NCI-H2107 (cell line): ENCODE results near the gene BCAP31.
"Not testable (repeated sequence)": the region's sequence is repeated elsewhere in the genome, so short reads cannot be mapped to it uniquely, and the experiment has no call there.

Experiments
- DNase-seq: peaks from one replicate; lab custom pipeline; 2025; lab: John Stamatoyannopoulos, UW

Gene BCAP31

DNA sequence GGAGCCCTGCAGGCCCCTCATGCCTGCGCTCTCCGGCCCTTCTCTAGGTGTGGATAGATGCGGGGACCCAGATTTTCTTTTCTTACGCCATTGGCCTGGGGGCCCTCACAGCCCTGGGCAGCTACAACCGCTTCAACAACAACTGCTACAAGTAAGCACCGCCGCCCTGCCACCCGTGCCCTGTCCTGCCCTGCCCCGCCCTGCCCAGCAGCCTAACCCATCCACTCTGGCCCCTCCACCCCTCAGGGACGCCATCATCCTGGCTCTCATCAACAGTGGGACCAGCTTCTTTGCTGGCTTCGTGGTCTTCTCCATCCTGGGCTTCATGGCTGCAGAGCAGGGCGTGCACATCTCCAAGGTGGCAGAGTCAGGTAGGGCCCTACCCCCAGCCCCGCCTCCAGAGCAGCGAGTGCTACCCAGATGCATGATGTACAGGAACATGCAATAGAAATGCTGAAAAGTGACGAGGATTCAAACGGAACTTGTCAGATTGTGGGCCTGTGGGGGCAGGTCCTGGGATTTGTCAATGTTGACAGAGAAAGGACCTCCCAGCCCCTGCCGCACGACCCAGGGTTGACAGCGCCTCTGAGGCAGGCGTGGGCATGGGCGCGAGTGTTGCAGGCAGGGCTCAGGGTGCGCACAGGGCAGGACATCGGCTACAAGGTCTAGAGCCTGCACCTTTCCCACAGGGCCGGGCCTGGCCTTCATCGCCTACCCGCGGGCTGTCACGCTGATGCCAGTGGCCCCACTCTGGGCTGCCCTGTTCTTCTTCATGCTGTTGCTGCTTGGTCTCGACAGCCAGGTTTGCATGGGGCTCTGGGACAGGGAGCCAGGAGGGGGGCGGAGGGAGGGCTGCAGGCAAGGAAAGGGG, 30.7 kb downstream of the BCAP31 start:
- DNase-seq, result no peak

DNA sequence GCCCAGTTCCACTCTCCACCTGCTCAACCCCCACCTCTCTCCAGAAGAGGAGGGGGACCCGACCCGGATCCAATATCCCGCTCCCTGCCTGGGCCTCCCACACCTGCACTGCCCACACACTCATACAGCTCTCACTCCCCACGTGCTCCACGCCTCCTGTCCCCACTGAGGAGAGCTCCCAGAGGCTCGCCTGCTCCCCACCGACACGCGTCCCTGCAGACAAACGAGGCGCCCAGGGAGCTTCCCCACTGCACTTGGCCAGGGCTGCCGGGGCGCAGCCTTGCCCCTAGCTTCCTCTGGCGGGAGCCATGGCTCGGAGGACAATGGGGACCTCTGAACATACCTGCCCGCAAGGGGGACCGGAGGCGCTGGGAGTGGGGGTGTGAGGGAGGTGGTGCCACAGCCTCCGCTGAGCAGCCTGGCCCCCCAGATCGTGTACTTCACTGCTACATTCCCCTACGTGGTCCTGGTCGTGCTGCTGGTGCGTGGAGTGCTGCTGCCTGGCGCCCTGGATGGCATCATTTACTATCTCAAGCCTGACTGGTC, 31.5 kb downstream of the BCAP31 start:
- DNase-seq, result no peak

DNA sequence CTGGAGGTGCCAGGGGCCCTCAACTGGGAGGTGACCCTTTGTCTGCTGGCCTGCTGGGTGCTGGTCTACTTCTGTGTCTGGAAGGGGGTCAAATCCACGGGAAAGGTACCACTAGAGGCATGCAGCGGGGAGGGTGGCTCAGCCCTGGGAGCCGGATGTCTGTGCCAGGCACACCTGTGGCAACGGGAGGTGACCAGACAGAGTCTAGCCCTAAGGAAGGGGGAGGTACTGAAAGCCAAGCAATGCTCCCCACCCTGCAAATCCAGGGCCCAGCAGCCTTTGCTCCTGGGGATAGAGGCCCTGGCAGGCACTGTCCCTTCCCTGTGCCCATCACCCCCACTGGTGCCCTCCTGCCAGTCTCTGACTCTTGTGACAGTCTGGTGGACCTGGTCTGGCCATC, 32.2 kb downstream of the BCAP31 start:
- DNase-seq, result no peak

DNA sequence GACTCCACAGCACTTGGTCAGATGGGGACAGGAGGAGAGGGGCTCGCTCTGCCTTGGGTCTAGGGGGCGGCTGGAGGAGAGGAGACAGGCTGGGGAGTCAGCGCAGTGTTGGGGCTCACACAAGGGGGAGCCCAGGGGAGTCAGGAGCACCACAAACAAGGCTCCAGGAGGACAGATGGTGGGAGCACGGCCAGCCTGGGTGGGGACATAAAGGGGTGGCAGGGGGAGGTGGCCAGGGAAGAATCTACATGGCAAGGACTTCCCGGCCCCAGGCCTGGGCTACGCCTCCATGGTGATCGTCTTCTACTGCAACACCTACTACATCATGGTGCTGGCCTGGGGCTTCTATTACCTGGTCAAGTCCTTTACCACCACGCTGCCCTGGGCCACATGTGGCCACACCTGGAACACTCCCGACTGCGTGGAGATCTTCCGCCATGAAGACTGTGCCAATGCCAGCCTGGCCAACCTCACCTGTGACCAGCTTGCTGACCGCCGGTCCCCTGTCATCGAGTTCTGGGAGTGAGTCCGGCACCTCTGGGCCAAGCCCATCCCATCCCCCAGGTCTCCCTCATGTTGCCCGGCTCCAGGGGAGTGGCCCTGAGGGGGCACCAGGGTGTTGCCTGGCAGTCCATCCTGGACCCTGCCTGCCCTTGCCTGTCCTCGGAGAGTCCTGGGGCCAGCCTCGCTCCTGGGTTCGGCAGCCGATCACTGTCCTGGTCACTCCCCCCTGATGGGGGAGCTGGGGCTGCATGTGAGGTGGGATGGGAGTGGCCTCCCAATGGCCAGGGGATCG, 33.0 kb downstream of the BCAP31 start:
- not testable (repeated sequence) for DNase-seq

DNA sequence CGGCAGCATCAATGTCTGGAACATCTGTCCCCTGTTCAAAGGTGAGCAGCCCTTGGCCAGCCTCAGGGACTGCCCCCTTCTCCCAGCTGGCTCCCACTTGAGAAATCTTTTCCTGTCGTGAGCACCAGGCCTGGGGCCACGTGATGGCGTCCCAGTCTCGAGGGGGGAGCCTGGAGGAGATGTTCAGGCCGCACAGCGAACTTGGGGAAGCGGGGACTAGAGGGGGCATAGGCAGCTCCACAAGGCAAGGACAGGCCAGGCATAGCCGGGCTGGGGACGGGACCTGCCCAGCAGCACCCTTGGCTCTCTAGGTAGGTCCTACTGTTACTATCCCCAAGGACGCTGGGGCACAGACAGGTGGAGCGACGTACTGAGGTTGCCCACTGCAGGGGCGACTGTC, 33.7 kb downstream of the BCAP31 start:
- no peak for DNase-seq

DNA sequence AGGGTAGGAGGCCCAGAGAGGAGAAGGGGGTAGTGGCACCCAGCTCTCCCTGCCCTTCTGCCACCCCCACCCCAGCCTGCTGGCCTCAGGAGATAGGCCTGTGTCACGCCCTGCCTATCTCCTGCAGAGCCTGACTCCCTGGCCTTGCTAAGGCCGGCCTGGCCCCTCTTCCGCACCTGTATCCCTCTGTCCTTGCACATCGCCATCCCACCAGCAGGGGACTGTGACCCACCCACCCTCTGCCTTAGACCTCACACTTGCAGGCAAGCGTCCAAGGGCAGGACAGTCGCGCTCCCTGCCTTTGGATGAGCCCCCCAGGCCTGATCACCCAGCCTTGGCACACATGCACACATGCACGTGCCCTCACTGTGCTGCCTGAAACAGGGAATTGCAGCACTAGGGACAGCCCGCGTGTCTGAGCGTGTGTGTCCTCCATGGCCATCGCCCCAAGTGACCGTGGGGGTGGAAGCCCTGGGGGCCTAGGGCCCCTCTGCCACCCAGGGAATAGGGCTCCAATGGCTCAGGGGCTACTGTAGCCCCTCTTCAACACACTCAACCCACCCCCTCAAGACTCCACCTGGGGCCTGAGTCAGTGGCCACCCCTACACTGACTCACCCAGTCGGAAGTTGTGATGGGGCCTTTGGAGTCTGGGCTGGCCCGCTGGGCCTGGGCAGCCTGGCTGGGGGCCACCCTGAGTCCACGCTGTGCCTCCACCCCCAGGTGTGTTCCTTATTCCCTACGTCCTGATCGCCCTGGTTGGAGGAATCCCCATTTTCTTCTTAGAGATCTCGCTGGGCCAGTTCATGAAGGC, 34.3 kb downstream of the BCAP31 start:
- DNase-seq, result no peak

DNA sequence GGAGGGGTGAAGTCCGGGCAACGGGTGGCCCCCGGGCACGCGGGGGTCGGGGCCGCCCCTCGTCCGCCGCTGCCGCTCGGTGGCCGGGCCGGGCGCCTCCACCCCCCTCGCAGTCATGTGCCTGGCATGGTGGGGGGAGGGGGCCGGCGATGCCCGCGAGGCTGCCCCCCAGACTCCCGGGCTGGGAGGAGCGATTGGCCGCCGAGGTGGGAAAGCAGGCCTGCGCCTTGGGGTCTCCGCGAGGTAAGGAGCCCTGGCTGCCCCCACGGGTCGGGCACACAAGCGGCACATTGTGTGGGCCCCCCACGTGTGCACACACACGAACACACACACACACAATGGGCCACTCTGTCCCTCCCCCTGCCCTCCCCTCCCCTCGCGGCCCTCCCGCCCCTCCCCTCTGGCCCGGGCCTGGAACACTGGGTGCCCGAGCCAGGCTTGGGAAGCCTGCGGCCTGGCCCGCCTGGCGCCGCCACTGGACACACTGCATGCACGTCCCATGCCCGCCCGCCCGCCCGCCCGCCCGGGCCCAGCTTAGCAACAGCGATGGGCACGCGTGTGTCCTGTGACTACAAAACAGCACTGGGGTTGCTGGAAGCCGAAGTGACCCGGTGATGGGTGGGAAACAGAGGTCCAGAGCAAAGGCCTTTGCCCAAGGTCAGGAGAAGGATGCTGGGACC, 35.1 kb downstream of the BCAP31 start:
- no peak for DNase-seq

DNA sequence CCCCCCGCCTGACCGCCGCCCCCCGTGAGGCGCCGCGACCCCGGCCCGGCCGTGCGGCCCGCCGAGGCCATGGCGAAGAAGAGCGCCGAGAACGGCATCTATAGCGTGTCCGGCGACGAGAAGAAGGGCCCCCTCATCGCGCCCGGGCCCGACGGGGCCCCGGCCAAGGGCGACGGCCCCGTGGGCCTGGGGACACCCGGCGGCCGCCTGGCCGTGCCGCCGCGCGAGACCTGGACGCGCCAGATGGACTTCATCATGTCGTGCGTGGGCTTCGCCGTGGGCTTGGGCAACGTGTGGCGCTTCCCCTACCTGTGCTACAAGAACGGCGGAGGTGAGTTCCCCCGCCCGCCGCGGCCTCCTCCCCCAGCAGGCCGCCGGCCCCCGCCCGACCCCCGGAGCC, 35.7 kb downstream of the BCAP31 start:
- no peak for DNase-seq

DNA sequence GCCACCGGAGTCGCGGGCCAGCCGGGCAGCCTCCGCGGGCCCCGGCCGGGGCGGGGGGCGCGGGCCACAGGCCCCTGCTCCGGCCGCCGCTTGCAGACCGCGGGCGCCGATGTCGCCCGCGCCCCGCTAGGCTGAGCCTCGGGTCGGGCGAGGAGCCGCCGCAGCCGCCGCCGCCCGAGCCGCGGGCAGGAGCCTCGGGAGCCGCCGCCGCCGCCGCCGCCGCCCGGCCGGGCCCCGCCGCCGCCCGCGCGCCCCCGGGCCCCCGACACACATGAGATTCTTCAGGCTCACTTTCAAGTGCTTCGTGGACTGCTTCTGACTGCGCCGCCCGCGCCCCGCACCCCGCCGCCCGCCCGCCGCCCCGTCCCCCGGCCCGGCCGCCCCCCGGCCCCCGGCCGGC, 36.1 kb downstream of the BCAP31 start:
- DNase-seq, result no peak

DNA sequence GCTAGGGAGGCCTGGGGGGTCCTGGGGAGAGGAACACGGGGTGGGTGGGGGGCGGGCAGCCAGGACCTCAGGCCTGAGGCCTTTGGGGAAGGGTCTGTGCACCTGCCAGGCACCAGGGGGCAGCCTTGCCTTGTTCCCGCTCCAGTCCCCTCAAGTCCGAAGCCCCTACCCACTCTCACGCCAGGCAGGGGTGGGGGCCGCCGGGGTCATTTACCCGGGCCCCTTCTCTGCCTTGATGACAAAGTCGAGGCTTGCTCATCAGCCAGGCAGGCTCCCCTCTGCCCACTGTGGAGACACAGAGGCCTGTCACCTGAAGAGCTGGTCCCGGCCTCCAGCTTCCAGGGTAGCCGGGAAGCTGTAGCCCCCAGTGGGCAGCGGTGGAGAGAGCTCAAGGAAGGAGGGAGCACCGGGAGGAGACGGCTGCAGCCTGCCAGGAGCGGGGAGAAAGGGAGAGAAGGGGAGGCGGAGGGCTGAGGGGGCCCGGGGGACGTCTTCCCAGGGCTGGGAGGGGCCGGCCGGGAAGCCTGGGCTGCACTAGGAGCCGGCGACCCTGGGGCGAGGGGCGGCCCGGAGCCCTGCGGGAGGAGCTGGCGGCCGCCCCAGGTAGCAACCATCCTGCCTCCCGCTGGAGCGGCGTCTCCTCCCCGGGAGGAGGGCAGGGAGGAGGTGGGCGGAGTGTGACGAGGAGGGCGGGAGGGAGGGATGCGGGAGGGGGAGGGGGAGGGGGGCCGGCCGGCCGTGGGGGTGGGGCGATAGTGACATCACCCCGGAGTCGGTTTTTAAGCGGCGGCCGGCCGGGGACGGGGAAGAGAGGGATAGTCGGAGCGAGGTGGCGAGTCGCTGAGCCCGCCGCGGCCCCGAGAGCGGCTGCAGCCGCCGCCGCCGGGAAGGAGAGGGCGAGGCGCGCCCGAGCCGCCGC, 36.8 kb downstream of the BCAP31 start, which contains the start of gene SLC6A8:
Gene SLC6A8 (plus strand): TSS at position 806 of the 919 bp plus-strand sequence. CDS start 649 bp downstream, outside the sequence.
- DNase-seq, result peak; percentile 64

DNA sequence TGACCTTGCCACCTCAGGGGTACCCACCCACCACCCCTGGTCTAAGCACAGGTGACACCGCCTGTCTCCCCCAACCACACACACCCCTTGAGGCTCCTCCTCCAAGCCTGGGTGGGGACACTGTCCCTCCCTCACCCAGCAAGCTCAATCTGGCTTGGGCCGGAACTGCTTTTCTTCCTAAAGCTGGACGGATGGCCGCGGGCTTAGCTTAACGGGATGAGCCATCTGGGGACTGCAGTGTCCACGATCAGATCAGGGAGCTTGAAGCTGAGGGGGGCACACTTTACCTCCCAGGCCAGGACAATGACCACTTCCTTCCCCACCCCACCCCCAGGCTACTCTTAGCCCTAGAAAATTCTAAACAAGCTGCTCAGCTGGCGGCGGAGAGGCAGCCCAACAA, 37.5 kb downstream of the BCAP31 start:
- DNase-seq, result no peak

DNA sequence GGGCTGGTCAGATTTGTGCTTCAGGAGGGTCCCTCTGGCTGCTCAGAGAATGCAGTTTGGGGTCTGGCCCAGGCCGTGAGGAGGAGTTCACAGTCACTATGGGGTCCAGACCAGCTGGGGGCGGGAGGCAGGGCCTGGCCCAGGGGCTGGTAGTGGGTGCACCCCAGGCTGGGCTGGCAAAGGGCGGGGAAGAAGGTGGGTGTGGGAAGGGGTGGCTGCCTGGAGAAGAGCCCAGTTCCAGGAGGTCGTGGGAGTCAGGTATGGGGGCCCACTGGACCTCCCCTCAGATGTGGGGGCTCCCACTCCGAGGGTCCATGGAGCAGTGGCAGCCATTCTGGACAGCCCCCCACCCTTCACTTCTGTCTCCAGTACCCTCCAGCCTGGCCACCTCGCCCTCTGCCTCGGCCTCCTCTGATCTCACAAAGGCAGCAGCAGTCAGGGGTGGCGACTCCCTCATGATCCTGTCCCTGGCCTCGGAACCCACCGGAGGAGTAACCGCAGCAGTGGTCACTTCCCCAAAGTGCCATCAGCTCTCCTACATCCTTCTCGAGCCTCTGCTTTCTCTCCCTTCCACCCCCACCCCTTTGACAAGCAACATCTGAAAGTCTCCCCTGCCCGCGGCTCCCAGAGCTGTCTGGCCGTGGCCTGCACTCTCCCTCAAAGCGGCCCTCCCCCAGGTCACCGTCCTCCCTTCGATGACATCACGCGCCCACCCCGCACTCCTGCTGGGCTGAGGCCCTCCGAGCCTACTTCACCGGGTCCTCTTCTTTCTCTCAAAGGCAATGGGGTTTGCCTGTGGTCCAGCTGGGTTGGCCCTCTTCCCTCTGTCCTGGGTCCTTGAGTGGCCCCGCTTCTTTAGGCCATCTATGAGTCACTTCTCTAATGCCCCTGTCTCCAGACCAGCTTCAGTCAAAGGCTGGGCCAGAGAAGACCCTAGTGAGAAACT, 38.2 kb downstream of the BCAP31 start:
- no peak for DNase-seq

DNA sequence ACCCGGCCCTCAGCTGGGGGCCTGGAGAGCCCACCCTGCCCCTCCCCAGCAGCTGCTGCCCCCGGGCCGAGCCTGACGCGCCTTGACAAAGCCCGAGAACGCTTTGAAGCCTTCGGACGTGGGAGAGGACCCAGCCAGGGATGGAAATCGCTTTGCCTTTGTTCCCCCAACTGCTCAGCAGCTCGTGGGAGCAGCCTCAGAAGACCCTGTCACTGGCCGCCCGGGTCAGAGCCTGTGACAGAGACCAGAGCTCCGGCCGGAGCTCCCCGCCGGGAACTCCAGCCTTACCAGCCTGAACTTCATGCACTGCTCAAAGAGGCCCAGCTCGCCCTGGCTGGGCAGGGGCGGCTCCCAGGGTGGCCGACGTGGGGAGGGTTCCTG, 39.0 kb downstream of the BCAP31 start:
- DNase-seq, result no peak

DNA sequence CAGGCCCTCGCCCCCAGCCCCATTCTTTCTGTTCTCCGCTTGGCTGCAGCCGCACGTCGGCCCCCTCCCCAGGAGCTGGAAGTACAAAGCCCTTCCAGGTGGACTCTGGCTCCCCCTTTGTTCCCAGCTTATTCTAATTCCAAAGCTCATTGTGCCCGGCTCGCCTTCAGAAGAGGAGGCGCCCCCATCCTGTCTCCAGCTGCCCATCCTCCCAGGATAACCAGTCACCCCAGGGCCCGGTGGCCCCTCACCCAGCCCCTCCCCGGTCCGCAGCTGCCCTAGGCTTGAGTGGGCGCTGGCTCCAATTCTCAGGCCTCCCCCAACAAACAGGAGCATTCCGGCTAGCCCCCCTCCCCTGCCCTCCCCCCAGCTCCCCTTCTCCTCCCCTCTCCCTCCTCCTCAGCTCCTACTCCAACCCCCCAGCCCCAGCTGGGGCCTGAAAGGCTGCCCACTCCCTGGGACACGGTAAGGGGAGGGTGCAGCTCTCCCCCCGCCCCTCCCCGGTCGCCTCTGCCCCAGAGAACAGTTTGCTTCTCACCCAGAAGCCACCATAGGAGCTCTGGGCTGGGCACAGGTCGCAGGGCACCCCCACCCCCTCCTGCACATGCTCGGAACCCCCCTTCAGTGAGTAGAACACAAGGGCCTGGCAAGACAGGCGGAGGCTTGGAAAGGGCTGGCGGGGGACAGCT, 39.6 kb downstream of the BCAP31 start:
- DNase-seq, result no peak

DNA sequence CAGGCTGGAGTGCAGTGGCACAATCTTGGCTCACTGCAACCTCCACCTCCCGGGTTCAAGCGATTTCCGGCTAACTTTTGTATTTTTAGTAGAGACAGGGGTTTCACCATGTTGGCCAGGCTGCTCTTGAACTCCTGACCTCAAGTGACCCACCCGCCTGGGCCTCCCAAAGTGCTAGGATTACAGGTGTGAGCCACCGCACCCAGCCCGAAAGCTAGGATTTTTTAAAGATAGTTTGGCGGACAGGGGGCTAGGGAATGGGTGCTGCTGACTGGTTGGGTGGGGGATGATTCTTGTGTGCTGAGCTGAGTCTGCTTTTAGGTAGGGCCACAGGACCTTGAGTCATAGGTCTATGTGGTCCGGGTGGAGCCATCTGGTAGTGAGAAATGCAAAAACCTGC, 40.7 kb downstream of the BCAP31 start:
- not testable (repeated sequence) for DNase-seq

DNA sequence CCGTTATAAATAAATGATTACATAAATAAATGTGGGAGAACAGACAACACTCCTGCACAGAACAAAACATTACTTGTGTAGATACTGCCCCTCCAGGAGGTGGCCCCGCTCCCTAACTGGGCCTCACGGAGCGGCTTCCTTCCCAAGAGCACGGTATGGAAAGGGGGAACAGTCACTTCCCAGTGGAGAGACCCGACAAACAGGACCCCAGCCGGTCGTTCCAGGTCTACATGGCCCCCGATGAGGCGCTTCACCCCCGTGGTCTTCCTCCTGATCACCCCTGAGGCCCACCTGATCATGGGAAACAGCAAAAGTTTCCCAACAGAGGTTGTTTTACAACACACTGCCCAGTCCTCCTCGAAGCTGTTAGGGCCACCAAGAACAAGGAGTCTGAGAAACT, 43.0 kb downstream of the BCAP31 start:
- no peak for DNase-seq

DNA sequence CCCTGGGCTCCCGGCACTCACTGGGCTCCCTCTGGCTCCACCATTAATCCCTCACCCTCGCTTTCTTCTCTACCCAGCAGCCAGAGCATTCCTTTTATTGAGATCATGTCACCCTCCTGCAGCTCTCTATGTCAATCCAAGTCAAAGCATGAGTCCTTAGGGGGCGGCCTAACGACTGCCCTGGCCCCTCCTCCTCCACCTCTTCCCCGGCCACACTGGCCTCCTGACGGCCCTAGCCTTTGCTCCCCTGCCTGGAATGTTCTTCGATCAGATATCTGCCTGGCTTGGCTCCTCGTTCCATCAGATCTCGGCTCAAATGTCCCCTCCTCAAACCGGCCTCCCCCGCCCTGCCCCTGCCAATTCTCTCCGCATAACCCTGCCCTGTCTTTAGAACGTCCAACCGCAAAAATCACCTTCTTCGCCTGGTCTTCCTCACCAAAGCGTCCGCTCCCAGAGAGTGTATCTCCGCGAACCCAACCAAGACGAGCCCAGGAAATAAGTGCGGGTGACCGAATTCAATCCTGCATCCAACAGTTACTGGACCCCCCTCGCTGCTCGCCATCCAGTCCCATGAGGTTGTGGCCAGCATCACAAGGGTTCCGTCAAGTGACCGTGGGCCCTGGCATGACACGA, 49.9 kb downstream of the BCAP31 start:
- no peak for DNase-seq
